ENCODE results near the gene AHDC1.

DNA sequence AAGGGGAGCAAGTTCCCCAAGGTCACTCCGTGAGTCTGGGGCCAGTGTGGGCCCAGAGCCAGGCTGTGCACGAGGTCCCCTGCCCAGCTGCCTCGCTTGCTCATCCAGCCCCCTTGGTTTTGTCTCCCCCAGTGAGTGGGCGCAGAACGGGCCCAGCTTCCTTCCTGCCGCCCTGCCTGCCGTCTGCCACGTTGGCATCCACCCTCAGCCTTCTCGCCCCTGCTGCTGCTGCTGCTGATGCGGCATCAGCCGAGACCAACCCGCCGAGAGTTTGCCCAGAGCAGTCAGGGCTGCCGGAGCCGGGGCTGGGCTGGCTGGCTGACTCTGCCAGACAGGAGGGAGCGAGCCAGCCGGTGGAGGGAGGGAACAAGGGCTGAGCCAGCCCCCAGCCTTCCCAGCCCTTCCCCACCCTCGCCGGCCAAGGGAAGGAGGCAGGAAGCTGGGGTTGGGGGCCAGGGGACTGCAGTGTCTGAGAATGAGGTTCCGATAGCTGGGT lies 82.6 kb downstream of the AHDC1 start:
- no peak for TF ChIP-seq EZH2 (IDR thresholded peaks at IDR 0.05; ENCODE audit: borderline replicate concordance, low read depth, low read length, severe bottlenecking)
- TF ChIP-seq, protein P1, sequence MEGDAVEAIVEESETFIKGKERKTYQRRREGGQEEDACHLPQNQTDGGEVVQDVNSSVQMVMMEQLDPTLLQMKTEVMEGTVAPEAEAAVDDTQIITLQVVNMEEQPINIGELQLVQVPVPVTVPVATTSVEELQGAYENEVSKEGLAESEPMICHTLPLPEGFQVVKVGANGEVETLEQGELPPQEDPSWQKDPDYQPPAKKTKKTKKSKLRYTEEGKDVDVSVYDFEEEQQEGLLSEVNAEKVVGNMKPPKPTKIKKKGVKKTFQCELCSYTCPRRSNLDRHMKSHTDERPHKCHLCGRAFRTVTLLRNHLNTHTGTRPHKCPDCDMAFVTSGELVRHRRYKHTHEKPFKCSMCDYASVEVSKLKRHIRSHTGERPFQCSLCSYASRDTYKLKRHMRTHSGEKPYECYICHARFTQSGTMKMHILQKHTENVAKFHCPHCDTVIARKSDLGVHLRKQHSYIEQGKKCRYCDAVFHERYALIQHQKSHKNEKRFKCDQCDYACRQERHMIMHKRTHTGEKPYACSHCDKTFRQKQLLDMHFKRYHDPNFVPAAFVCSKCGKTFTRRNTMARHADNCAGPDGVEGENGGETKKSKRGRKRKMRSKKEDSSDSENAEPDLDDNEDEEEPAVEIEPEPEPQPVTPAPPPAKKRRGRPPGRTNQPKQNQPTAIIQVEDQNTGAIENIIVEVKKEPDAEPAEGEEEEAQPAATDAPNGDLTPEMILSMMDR (IDR thresholded peaks at IDR 0.05; ENCODE audit: borderline replicate concordance, extremely low read depth, low read length, poor library complexity, severe bottlenecking): no peak
